ENCODE measurements around the gene PPHLN1. TPM values are rescaled to one million over a fixed set of nuclear protein-coding genes. Genes with fewer than 3 reads are reported as not detected.
"Not testable (repeated sequence)": the region's sequence is repeated elsewhere in the genome, so short reads cannot be mapped to it uniquely, and the experiment has no call there.

The PPHLN1 gene
- polyA plus RNA-seq, 6 donors from 2014 or later = 152 to 193 (median 174) TPM

- H3K36me3 Mint-ChIP-seq; H3K9me3 Mint-ChIP-seq; H3K27me3 Mint-ChIP-seq; ATAC-seq (ENCODE audit: low read depth in 2 of 2): not testable (repeated sequence)
- DNase-seq = peak; percentile 29
- Mint-ChIP-seq H3K4me1 (peaks cover 71 to 83% (median 75%) of the 10 kb centered on the region in 3 donors), H3K27ac (peak overlapping the region in 5 of 6 donors; percentile 56 to 86 (median 79)), H3K4me3 (peak overlapping the region in 7 of 8 donors; percentile 17 to 72 (median 51))
Measured at GRCh38 chr12:42330097-42330496, 4.1 kb downstream of the PPHLN1 start.

GRCh38 chr12:42332301-42333285 lies 6.6 kb downstream of the PPHLN1 start:
- Mint-ChIP-seq H3K9me3 (no peaks in the 10 kb centered on the region), H3K36me3 (peaks cover 0 to 3% of the 10 kb centered on the region in 2 donors), H3K4me3 (peak overlapping the region in 1 of 8 donors; percentile 31), H3K4me1 (peaks cover 50 to 71% (median 57%) of the 10 kb centered on the region in 3 donors), H3K27ac (peak overlapping the region in 1 of 6 donors; percentile 49), H3K27me3 (no peaks in the 10 kb centered on the region)
- ATAC-seq (ENCODE audit: low read depth in 2 of 2) (peak; percentile 60 to 70), DNase-seq (peak; percentile 33)

- Mint-ChIP-seq H3K9me3 (no peaks in the 10 kb centered on the region), H3K27ac (no peak overlapping the region), H3K4me3 (no peak overlapping the region), H3K4me1 (peaks cover 31 to 50% (median 43%) of the 10 kb centered on the region in 3 donors), H3K36me3 (peaks cover 0 to 3% of the 10 kb centered on the region in 2 donors), H3K27me3 (no peaks in the 10 kb centered on the region)
- ATAC-seq (ENCODE audit: low read depth in 2 of 2) = no peak
- DNase-seq = no peak
Measured at GRCh38 chr12:42336286-42336685, 10.3 kb downstream of the PPHLN1 start.

GRCh38 chr12:42338280-42338679 lies 12.3 kb downstream of the PPHLN1 start:
- no peaks in the 10 kb centered on the region for H3K9me3 Mint-ChIP-seq
- ATAC-seq (ENCODE audit: low read depth in 2 of 2) (no peak), DNase-seq (no peak)
- H3K4me3 Mint-ChIP-seq = no peak overlapping the region
- no peaks in the 10 kb centered on the region for H3K27me3 Mint-ChIP-seq
- peaks cover 0 to 4% of the 10 kb centered on the region in 2 donors for H3K36me3 Mint-ChIP-seq
- peak overlapping the region in 2 of 6 donors; percentile 44 to 76 for H3K27ac Mint-ChIP-seq
- peaks cover 17 to 43% (median 37%) of the 10 kb centered on the region in 3 donors for H3K4me1 Mint-ChIP-seq

DNA sequence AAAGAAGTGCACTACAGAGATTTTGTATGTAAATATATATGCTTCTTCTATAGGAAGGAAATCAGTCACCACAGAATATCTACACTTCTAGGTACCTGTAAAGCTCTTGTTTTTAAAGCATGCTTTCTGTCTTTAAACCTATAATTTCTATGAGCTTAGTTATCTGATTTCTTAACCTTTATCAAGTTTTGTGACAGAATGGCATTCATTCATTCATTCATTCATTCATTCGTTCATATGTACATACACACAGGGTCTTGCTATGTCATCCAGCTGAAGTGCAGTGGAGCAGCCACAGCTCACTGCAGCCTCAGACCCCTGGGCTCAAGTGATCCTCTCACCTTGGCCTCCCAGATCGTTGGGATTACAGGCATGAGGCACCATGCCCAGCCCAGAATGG lies 16.1 kb downstream of the PPHLN1 start:
- ATAC-seq (ENCODE audit: low read depth in 2 of 2) = no peak
- H3K4me3 Mint-ChIP-seq = no peak overlapping the region
- peaks cover 0 to 5% of the 10 kb centered on the region in 2 donors for H3K36me3 Mint-ChIP-seq
- no peak for DNase-seq
- no peaks in the 10 kb centered on the region for H3K9me3 Mint-ChIP-seq
- H3K27me3 Mint-ChIP-seq = no peaks in the 10 kb centered on the region
- H3K4me1 Mint-ChIP-seq = peaks cover 16 to 35% (median 22%) of the 10 kb centered on the region in 3 donors
- H3K27ac Mint-ChIP-seq = no peak overlapping the region

DNA sequence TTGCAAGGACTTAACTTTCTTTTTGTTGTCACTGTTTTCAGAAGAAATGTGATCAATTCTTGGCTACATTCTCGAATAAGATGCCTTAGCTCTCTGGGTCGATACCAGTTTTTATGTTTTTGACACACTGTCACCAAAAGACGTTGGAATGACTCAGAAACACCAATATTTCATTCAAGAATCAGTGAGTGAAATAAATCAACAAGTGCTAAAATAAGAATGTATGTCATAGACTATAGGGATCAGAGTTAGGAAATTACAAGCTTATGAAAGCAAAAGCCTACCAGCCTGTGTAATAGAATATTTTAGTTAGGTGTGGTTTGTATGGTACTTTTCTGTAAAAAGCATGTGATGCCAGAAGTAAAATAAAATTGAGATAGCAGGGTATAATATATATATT lies 17.8 kb downstream of the PPHLN1 start:
- Mint-ChIP-seq H3K27me3 (no peaks in the 10 kb centered on the region), H3K4me3 (no peak overlapping the region), H3K9me3 (no peaks in the 10 kb centered on the region), H3K4me1 (peaks cover 10 to 31% (median 15%) of the 10 kb centered on the region in 3 donors), H3K27ac (peak overlapping the region in 1 of 6 donors; percentile 18), H3K36me3 (peaks cover 0 to 5% of the 10 kb centered on the region in 2 donors)
- DNase-seq (no peak), ATAC-seq (ENCODE audit: low read depth in 2 of 2) (no peak)

- Mint-ChIP-seq H3K9me3 (no peaks in the 10 kb centered on the region), H3K4me3 (no peak overlapping the region), H3K4me1 (peaks cover 11 to 25% (median 14%) of the 10 kb centered on the region in 3 donors), H3K36me3 (peaks cover 0 to 5% of the 10 kb centered on the region in 2 donors), H3K27ac (peak overlapping the region in 1 of 6 donors; percentile 42), H3K27me3 (no peaks in the 10 kb centered on the region)
- no peak for ATAC-seq (ENCODE audit: low read depth in 2 of 2)
- no peak for DNase-seq
Measured at GRCh38 chr12:42346403-42347002, 20.5 kb downstream of the PPHLN1 start.

DNA sequence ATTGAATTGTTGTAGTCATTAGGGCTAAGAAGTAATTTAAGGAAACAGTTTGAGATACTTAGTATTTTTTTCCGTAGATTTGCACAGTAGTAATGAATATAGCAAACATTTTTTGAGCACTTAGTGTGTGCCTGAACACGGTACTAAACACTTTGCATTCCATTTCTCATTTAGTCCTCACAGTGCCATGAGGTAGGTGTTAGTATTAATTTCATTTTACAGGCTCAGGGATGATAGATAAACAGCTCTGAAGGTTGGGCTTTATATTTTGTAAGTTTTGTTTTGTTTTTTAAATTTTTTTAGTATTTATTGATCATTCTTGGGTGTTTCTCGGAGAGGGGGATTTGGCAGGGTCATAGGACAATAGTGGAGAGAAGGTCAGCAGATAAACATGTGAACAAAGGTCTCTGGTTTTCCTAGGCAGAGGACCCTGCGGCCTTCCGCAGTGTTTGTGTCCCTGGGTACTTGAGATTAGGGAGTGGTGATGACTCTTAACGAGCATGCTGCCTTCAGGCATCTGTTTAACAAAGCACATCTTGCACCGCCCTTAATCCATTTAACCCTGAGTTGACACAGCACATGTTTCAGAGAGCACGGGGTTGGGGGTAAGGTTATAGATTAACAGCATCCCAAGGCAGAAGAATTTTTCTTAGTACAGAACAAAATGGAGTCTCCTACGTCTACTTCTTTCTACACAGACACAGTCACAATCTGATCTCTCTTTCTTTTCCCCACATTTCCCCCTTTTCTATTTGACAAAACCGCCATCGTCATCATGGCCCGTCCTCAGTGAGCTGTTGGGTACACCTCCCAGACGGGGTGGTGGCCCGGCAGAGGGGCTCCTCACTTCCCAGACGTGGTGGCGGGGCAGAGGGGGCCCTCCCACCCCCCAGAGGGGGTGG lies 23.4 kb downstream of the PPHLN1 start:
- H3K4me3 Mint-ChIP-seq; H3K9me3 Mint-ChIP-seq; DNase-seq; H3K27me3 Mint-ChIP-seq; ATAC-seq (ENCODE audit: low read depth in 2 of 2); H3K27ac Mint-ChIP-seq; H3K36me3 Mint-ChIP-seq: not testable (repeated sequence)
- peaks cover 8 to 13% (median 8%) of the 10 kb centered on the region in 3 donors for H3K4me1 Mint-ChIP-seq

- H3K4me1 Mint-ChIP-seq = peaks cover 8 to 13% (median 8%) of the 10 kb centered on the region in 3 donors
- not testable (repeated sequence) for DNase-seq; H3K36me3 Mint-ChIP-seq; H3K4me3 Mint-ChIP-seq; H3K9me3 Mint-ChIP-seq; ATAC-seq (ENCODE audit: low read depth in 2 of 2); H3K27ac Mint-ChIP-seq; H3K27me3 Mint-ChIP-seq
Measured at GRCh38 chr12:42350021-42350407, 24.0 kb downstream of the PPHLN1 start.

DNA sequence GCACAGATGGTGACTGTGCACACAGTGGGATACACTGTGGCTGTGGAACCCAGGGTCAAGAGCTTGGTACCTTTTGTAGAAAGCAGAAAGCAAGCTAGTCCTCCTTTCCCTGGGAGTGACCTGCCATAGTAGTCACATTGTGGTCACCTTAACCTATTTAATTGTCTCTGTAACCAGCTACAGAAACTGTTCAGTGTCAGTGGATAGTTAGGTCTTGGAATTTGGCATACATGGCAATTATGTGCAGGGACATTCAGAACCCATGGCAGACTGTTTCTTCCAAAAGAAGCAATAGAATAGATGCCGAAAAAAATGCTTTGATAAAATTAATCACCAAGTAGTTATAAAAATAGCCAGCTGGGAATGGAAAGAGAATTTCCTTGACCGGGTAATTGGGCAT lies 30.4 kb downstream of the PPHLN1 start:
- H3K36me3 Mint-ChIP-seq = peaks cover 8 to 17% of the 10 kb centered on the region in 2 donors
- H3K27ac Mint-ChIP-seq = no peak overlapping the region
- no peaks in the 10 kb centered on the region for H3K9me3 Mint-ChIP-seq
- ATAC-seq (ENCODE audit: low read depth in 2 of 2) (no peak), DNase-seq (no peak)
- H3K4me3 Mint-ChIP-seq = no peak overlapping the region
- H3K27me3 Mint-ChIP-seq = no peaks in the 10 kb centered on the region
- H3K4me1 Mint-ChIP-seq = peaks cover 9 to 19% (median 16%) of the 10 kb centered on the region in 3 donors

DNA sequence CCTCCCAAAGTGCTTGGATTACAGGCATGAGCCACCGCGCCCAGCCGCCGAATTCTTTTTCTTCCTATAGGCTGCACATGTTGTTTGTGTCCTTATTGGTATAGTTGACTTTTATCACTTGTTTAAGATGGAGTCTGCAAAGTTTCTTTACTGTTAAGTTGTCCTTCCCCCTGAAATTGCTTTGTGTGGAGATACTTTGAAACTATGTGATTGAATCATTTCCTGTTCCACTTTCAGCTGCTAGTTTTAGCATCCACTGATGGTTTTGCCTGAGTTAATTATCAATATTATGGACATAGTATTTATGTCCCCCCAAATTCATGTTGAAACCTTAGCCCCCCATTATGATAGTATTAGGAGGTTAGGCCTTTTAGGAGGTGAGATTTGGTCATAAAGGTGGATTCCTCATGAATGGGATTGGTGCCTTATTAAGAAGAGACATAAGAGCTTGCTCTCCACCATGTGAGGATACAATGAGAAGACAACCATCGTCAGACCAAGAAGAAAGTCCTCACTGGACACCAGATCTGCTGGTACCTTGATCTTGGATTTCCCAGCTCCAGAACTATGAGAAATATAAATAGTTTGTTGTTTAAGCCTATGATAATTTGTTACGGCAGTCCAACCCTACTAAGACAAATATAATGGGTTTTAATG lies 34.9 kb downstream of the PPHLN1 start:
- no peak overlapping the region for H3K4me3 Mint-ChIP-seq
- no peak for ATAC-seq (ENCODE audit: low read depth in 2 of 2)
- no peak for DNase-seq
- H3K9me3 Mint-ChIP-seq = no peaks in the 10 kb centered on the region
- H3K27ac Mint-ChIP-seq = peak overlapping the region in 3 of 6 donors; percentile 3 to 84 (median 14)
- H3K36me3 Mint-ChIP-seq = peaks cover 5 to 19% of the 10 kb centered on the region in 2 donors
- no peaks in the 10 kb centered on the region for H3K27me3 Mint-ChIP-seq
- H3K4me1 Mint-ChIP-seq = peaks cover 14 to 31% (median 25%) of the 10 kb centered on the region in 3 donors

GRCh38 chr12:42361909-42362646 lies 36.1 kb downstream of the PPHLN1 start:
- Mint-ChIP-seq H3K4me3 (no peak overlapping the region), H3K9me3 (no peaks in the 10 kb centered on the region), H3K27me3 (no peaks in the 10 kb centered on the region), H3K4me1 (peaks cover 11 to 31% (median 25%) of the 10 kb centered on the region in 3 donors), H3K36me3 (peaks cover 0 to 16% of the 10 kb centered on the region in 2 donors), H3K27ac (no peak overlapping the region)
- DNase-seq = no peak
- no peak for ATAC-seq (ENCODE audit: low read depth in 2 of 2)
